HK-2 (cell line): Measurements from ENCODE around the gene LZIC.

Experiments used
- DNase-seq: peaks from one replicate; pipeline ENCODE4 v3.0.0-alpha.2; 2018; ENCODE audit not compliant: unreplicated experiment

Gene LZIC

DNA sequence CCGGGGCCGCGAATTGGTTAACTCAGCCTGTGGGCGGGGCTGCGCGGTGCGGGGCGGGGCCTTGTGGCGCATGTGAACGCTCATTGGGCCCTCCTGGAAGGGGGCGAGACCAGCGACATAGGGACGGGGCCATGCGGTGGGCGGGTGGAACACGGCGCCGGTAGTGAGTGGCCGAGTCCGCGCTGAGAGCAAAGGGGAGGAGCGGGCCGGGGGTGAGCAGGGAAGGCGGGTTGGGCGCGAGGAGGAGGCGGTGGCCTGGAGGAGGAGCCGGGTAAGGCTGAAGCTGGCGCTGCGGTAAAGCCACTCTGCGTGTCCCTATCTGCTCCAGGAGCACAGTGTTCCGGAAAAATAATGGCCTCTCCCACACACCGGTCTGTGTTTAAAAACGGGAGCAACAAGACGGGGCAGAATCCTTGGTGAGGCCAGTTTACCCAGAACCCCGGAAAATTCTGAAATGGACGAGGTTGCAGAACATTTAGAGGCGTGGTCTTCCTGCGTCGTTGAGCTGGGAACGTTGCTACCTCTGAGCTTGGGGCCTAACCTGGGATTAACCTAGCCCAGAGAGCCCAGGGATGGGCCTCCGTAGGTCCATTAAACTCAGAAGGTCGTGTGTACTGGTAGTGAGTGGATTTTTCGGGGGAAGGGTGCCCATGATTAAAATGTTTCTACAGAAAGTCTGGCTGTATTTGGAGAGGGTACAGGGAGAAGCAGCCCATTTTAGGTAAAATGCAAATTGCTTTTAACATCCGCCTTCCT lies 32.6 kb downstream of the LZIC start:
- peak; percentile 100 for DNase-seq

DNA sequence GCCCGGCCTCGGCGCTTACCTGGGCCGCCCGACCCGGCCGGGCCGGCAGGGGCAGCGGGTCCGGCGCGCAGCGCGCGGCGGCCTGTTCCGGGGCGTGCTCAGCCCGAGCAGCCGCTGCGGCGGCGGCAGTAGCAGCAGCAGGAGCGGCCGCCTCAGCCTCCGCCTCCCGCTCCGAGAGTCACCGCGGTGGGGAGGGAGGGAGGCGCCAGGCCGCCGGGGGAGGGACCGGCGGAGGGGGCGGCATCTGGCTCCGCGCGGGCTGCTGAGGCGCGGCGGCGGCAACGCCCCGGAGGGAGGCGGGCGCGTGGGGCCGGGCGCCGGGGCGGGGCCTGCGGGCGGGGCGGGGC lies 33.1 kb downstream of the LZIC start, which contains the start of gene CTNNBIP1:
Gene CTNNBIP1 (minus strand): TSS at position 194 of the 347 bp plus-strand sequence. CDS start 38,205 bp downstream, outside the sequence.
- no peak for DNase-seq

DNA sequence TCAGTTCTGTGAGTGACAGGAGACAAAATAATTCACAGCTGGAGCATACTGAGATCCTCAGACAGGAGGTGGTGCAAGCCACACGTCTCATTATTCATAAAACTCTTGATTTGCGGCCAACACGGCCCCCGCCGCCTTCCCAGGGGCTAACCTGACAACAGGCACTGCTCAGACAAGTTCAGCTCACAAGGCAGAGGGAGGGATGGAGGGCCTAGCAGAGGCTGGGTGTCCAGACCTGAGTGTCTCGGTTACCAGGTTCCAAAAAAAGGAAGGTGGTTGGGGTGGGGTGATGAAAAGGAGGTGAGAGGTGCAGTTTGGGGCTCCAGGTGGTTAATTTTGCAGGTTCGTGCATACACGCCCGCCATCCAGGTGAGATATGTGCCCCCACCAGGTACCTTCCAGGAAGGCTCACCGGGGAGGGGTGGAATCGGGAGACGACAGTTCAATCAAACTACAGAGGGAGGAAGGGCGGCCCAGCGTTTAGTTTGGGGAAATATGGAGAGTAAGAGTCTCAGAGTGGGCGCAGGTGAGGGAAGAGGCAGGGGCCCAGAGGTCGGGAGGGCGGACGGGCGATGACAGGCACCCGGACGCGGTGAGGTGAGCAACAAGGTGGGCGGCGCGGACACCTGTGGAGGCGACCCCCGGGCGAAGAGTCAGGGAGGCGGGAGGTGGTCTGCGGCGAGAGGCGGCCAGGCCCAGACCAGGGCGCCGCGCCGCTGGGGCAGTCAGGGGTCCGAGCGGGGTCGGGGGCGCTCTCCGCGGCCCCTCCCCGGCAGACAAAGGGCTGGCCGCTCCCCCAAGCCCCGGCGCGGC lies 33.8 kb downstream of the LZIC start:
- no peak for DNase-seq

DNA sequence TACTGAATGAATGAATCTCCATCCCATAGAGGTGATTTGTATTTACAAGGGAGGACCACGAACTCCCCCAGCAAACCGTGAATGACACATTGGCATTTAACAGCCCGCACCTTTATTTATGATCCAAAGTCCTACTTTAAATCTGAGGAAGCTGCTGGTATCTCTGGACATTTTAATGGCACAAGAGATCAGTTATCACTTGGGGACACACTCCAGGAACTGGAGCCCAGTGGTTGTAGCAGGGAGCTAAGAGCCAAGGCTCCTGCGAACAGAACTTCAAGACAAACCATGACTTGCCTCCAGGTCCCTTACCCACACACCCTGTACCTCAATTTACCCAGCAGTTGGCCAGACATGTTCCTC lies 34.3 kb downstream of the LZIC start:
- no peak for DNase-seq

DNA sequence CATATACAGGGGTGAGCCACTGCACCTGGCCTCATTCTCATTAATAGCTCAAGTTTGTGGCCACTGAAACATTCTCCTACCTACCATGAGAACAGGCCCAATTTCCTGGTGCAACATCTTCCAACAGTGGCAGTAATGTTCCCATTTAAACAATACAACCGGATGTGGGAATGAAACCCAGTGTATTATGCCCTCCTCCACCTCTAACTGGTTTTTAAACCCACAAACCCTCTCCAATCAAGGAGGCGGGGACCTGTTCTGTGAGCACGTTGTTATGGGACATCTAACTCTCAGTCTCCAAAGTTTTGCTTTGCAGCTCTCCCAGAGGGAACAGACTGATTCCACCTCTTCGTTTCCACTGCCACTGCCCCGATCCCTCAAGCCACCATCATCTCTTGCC lies 35.8 kb downstream of the LZIC start:
- no peak for DNase-seq

GRCh38 chr1:9906466-9906865 lies 36.7 kb downstream of the LZIC start:
- no peak for DNase-seq

DNA sequence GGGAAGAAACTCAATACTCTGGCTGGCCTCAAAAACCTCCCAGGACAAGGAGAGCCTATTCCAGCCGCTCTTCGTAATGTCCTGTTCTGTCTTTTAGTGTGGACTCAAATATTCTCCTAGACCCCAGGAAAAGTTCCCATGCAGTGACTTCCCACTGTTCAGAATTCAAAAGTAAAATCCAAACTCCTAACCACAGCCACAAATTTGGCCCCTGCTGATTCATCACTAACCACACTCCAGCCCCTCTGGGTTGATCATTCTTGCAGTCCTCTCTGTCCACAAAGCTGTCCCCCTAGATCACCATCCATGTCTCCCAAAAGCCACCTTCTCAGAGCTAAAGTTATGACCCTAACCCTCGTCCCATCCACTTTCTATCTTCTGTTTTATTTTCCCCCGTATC lies 38.2 kb downstream of the LZIC start:
- DNase-seq, result no peak

- no peak for DNase-seq
Measured at GRCh38 chr1:9904596-9904995, 38.6 kb downstream of the LZIC start.

- DNase-seq, result no peak
Measured at GRCh38 chr1:9903801-9904527, 39.2 kb downstream of the LZIC start.

DNA sequence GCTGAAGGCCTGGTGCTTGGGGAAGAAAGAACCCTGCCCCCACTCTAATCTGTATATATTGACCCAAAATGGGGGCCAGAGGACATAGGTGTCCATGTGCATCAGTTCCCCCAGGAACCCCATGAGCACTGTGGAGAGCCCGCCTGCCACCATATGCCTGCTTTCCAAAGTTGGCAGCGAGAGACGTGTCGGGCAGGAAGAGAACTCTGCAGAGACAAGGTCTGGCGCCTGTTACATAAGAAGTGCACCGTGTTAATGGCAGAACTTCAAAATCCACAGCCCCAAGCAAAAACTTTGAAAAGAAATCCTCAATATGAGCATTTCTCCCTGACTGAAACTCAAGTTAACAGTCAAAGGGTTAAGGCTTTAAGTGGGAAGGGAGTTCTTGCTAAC lies 41.1 kb downstream of the LZIC start:
- no peak for DNase-seq

- DNase-seq, result no peak
Measured at GRCh38 chr1:9901148-9902059, 41.8 kb downstream of the LZIC start.

- DNase-seq, result no peak
Measured at GRCh38 chr1:9900142-9901043, 42.8 kb downstream of the LZIC start.

- no peak for DNase-seq
Measured at GRCh38 chr1:9894115-9894514, 49.1 kb downstream of the LZIC start.

DNA sequence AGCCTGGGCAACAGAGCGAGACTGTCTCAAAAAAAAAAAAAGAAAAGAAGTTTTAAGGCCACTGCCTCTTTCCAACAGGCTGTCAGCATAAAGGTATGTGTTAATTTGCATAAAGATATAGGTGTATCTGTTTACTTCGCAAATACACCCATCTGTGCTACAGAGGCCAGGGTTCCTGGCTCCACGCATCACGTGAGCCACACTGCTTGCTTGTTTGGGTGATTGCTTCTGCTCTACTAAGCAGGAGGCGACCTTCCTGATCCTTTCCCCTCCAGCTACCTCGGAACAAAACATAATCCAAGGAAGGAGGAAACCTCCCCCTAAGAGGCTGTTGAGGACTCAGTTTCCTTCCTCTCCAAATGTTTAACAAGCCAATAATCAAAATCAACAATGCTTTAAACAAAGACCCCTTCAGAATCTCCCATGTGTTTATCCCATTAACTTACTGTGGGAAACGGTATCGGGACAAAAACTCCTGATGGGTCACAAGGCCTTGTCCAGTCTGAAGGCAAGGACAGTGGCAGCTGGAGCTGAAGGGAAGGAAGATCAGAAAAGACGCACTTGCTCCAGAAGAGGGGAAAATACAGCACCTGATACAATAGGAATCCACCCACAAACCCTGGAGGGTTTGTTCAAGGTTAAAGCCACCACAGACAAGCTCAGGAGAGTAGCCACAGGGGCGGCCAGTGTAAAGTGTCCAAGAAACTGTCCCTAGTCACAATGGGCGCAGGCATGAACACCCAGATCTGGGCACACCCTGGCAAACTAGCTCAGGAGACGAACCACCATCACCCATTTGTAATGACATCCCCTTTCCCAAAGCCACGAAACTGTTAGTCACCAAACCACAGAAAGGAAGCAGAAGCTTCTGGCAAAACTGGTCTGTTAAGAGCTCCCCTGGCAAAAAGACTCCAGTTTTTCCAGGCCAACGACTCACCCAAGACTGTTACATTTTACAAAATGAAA lies 50.3 kb downstream of the LZIC start:
- peak; percentile 52 for DNase-seq

GRCh38 chr1:9891207-9891606 lies 52.0 kb downstream of the LZIC start:
- DNase-seq, result no peak

DNA sequence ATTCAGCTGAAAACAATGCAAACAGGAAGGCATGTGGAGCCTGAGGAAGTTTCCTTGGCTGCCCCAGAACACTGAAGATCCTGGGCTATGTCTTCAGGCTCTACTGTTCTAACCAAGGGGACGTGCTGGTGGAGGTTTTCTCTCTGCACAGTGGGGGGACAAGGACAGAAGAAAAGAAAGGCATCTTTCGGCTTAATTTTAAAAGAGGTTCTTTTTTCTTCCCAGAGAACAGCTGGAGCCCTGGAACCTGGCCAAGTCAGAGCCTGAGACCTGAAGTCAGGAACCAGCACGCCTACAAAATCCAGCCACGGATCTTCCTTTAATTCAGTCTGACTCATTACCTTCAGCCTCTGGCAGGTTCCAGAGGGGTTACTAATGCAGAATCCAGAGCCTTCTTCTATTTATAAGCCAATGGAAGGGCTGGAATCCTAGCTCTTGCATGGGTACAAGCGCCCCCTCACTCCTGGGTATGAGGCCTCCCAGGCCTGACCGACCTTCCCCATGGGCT lies 52.9 kb downstream of the LZIC start:
- peak; percentile 66 for DNase-seq

GRCh38 chr1:9889411-9889810 lies 53.8 kb downstream of the LZIC start:
- DNase-seq, result no peak

DNA sequence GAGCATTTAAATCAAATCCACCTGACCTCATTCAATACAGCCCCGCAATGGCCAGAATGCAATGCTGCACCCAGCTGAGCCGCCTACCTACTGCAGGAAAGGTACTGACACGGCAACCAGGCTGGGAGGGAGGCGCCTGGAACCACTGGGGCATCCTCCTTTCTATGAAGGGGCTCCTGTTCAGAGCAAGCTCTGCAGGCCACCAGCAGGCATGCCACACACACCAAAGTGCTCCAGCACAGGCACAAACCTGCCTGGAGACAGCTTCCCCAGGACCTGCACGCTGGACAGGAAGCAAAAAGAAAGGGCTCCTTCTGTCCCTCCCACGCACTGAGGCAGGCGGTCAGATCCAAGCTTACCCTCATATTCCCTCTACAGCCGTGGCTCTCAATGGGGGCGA lies 54.3 kb downstream of the LZIC start:
- DNase-seq, result no peak

GRCh38 chr1:9887070-9887469 lies 56.1 kb downstream of the LZIC start:
- DNase-seq, result no peak
